Natural killer cell (primary cell): Measurements from ENCODE around the gene PHF21A. TPM values are rescaled to one million over a fixed set of nuclear protein-coding genes. Genes with fewer than 3 reads are reported as not detected.

Experiments
- ATAC-seq, 3 donors: fragments of 150-1000 bp in 2 of 3; fragments of 200-7000 bp in 1 of 3; cut with Tn5 transposase; 1 replicate in 1 of 3; 2 replicates in 2 of 3; pipeline ENCODE4 v1.10.0; 2021; ENCODE audit warnings: mild to moderate bottlenecking in 2 of 3, moderate library complexity in 2 of 3
- DNase-seq, 2 donors: peaks; one replicate each; pipeline versions ENCODE4 v3.0.0 to v3.0.0-alpha.2; 2013 to 2021; ENCODE audit warnings: mixed read lengths in 1 of 2
- H3K27ac ChIP-seq: one replicate; pipeline ENCODE4 v1.5.1; 2013; ENCODE audit warnings: mild to moderate bottlenecking, low read length
- H3K27me3 ChIP-seq: one replicate; pipeline ENCODE4 v1.6.1; 2013; ENCODE audit warnings: low read length; ENCODE audit not compliant: control insufficient read depth, insufficient read depth
- H3K36me3 ChIP-seq: one replicate; pipeline ENCODE4 v1.6.1; 2013; ENCODE audit warnings: low read length; ENCODE audit not compliant: control insufficient read depth, insufficient read depth
- H3K4me1 ChIP-seq: one replicate; pipeline ENCODE4 v1.6.1; 2013; ENCODE audit warnings: low read length; ENCODE audit not compliant: control insufficient read depth, insufficient read depth
- H3K4me3 ChIP-seq: one replicate; pipeline ENCODE4 v1.5.1; 2013; ENCODE audit warnings: low read length
- H3K9me3 ChIP-seq: one replicate; pipeline ENCODE4 v1.6.1; 2013; ENCODE audit warnings: low read length; ENCODE audit not compliant: control insufficient read depth, insufficient read depth
- H3K27ac Mint-ChIP-seq, 2 donors: one replicate each; pipeline ENCODE4 v1.8.0; 2022; ENCODE audit warnings: mild to moderate bottlenecking in 2 of 2, mixed read lengths in 2 of 2, moderate library complexity in 1 of 2
- H3K27me3 Mint-ChIP-seq, 2 donors: one replicate each; pipeline ENCODE4 v1.8.0; 2022; ENCODE audit warnings: low read depth in 2 of 2, mixed read lengths in 2 of 2
- H3K36me3 Mint-ChIP-seq: one replicate; pipeline ENCODE4 v1.8.0; 2022; ENCODE audit warnings: mixed read lengths
- H3K4me1 Mint-ChIP-seq, 2 donors: one replicate each; pipeline ENCODE4 v1.8.0; 2022; ENCODE audit warnings: mixed read lengths in 2 of 2
- H3K4me3 Mint-ChIP-seq: one replicate; pipeline ENCODE4 v1.8.0; 2022; ENCODE audit warnings: mild to moderate bottlenecking, moderate library complexity, mixed read lengths
- H3K9me3 Mint-ChIP-seq, 2 donors: one replicate each; pipeline ENCODE4 v1.8.0; 2022; ENCODE audit warnings: mixed read lengths in 2 of 2
- CTCF ChIP-seq: fragments of 200-600 bp; IDR thresholded peaks from one replicate; pipeline ENCODE4 v1.8.0; 2022; ENCODE audit warnings: antibody characterized with exemption
- WGBS: methylation state at CpG from one replicate; pipeline ENCODE4 v1.1.7; 2013; ENCODE audit warnings: missing lambda C conversion rate; ENCODE audit not compliant: insufficient coverage; 5-methylcytosine and 5-hydroxymethylcytosine counted together
- intact Hi-C: fragments of 100-400 bp; cut with micrococcal nuclease; formaldehyde crosslinking; loops from one replicate; pipeline ENCODE4 v1.14.2; 2022
- total RNA-seq, 4 donors: library from RNA; stranded (reverse); fragments of 120-200 nt in 1 of 4; gene quantifications; one replicate each; pipeline versions ENCODE4 v1.2.3 to v1.2.4, GENCODE V29; 2013 to 2022

The PHF21A gene
- total RNA-seq, 3 donors from 2014 or later (not counting 1 experiment from before 2014, with no cell fraction given): 138 to 147 (median 139) TPM

GRCh38 chr11:46038529-46038928 is 82.7 kb downstream of the PHF21A start:
- H3K4me1 ChIP-seq: no peaks in the 10 kb centered on the region
- Mint-ChIP-seq H3K27ac (no peak overlapping the region), H3K4me1 (peaks cover 26 to 31% of the 10 kb centered on the region in 2 donors), H3K36me3 (no peaks in the 10 kb centered on the region), H3K9me3 (no peaks in the 10 kb centered on the region), H3K27me3 (no peaks in the 10 kb centered on the region), H3K4me3 (no peak overlapping the region)
- no peak overlapping the region for H3K27ac ChIP-seq
- no peaks in the 10 kb centered on the region for H3K9me3 ChIP-seq
- no peak for ATAC-seq
- 83% methylated on average over 3 of the region's 3 CpGs for WGBS
- intact Hi-C loops: no loop called here
- DNase-seq: no peak
- no peak overlapping the region for H3K4me3 ChIP-seq
- TF ChIP-seq CTCF: no peak
- no peaks in the 10 kb centered on the region for H3K27me3 ChIP-seq
- H3K36me3 ChIP-seq: no peaks in the 10 kb centered on the region

GRCh38 chr11:46036969-46037368 is 84.3 kb downstream of the PHF21A start:
- no peak overlapping the region for H3K27ac ChIP-seq
- 95% methylated on average over 1 of the region's 2 CpGs for WGBS
- DNase-seq: no peak
- Mint-ChIP-seq H3K4me3 (no peak overlapping the region), H3K27me3 (no peaks in the 10 kb centered on the region), H3K9me3 (no peaks in the 10 kb centered on the region), H3K27ac (no peak overlapping the region), H3K36me3 (no peaks in the 10 kb centered on the region), H3K4me1 (peaks cover 25 to 31% of the 10 kb centered on the region in 2 donors)
- no peaks in the 10 kb centered on the region for H3K9me3 ChIP-seq
- no peaks in the 10 kb centered on the region for H3K27me3 ChIP-seq
- intact Hi-C loops: no loop called here
- H3K36me3 ChIP-seq: no peaks in the 10 kb centered on the region
- no peaks in the 10 kb centered on the region for H3K4me1 ChIP-seq
- no peak overlapping the region for H3K4me3 ChIP-seq
- no peak for TF ChIP-seq CTCF
- no peak for ATAC-seq

GRCh38 chr11:46036009-46036408 is 85.2 kb downstream of the PHF21A start:
- no peak for ATAC-seq
- no peak for DNase-seq
- intact Hi-C loops: no loop called here
- Mint-ChIP-seq H3K9me3 (no peaks in the 10 kb centered on the region), H3K4me3 (no peak overlapping the region), H3K4me1 (peaks cover 21 to 23% of the 10 kb centered on the region in 2 donors), H3K27me3 (no peaks in the 10 kb centered on the region), H3K36me3 (no peaks in the 10 kb centered on the region), H3K27ac (peak overlapping the region in 1 of 2 donors; percentile 2)
- no peak for TF ChIP-seq CTCF
- Histone ChIP-seq H3K27ac (no peak overlapping the region), H3K27me3 (no peaks in the 10 kb centered on the region), H3K4me1 (no peaks in the 10 kb centered on the region), H3K36me3 (no peaks in the 10 kb centered on the region), H3K4me3 (no peak overlapping the region), H3K9me3 (no peaks in the 10 kb centered on the region)
- WGBS: 85% methylated on average over 2 of the region's 2 CpGs

- H3K36me3 Mint-ChIP-seq: no peaks in the 10 kb centered on the region
- ATAC-seq: no peak
- Histone ChIP-seq H3K27ac (no peak overlapping the region), H3K9me3 (no peaks in the 10 kb centered on the region), H3K4me1 (no peaks in the 10 kb centered on the region), H3K4me3 (no peak overlapping the region), H3K27me3 (no peaks in the 10 kb centered on the region), H3K36me3 (no peaks in the 10 kb centered on the region)
- no peaks in the 10 kb centered on the region for H3K9me3 Mint-ChIP-seq
- DNase-seq: no peak
- H3K4me3 Mint-ChIP-seq: no peak overlapping the region
- TF ChIP-seq CTCF: no peak
- H3K27ac Mint-ChIP-seq: no peak overlapping the region
- peaks cover 12 to 15% of the 10 kb centered on the region in 2 donors for H3K4me1 Mint-ChIP-seq
- intact Hi-C loops: no loop called here
- H3K27me3 Mint-ChIP-seq: no peaks in the 10 kb centered on the region
These were observed 87.2 kb downstream of the PHF21A start for GRCh38 chr11:46034041-46034440.
